ENCODE results near the gene UMODL1. TPM values are rescaled to one million over a fixed set of nuclear protein-coding genes. Genes with fewer than 3 reads are reported as not detected.

Gene UMODL1
- total RNA-seq, 5 donors from 2014 or later (not counting 1 experiment from before 2014, with no cell fraction given) = 0.16 to 0.99 (median 0.82) TPM

GRCh38 chr21:42031816-42032215, 39.3 kb upstream of the UMODL1 start:
- Mint-ChIP-seq H3K27ac (no peak overlapping the region), H3K9me3 (no peaks in the 10 kb centered on the region), H3K4me1 (peaks cover 0 to 5% (median 0%) of the 10 kb centered on the region in 3 donors), H3K4me3 (no peak overlapping the region), H3K36me3 (no peaks in the 10 kb centered on the region), H3K27me3 (no peaks in the 10 kb centered on the region)
- Histone ChIP-seq H3K27ac (ENCODE audit: low read length) (no peak overlapping the region), H3K9me3 (no peaks in the 10 kb centered on the region), H3K36me3 (ENCODE audit: control insufficient read depth in 2 of 2, extremely low read depth in 1 of 2, insufficient read depth in 1 of 2, low read length in 1 of 2) (no peaks in the 10 kb centered on the region), H3K4me3 (ENCODE audit: control insufficient read depth in 1 of 2, extremely low read depth in 1 of 2, low read length in 1 of 2) (no peak overlapping the region), H3K4me1 (ENCODE audit: control insufficient read depth in 1 of 2, extremely low read depth in 1 of 2, insufficient read depth in 2 of 2, low read length in 2 of 2) (no peaks in the 10 kb centered on the region), H3K27me3 (replicated peaks in 1 of 2; ENCODE audit: control insufficient read depth in 2 of 2, extremely low read depth in 1 of 2, insufficient read depth in 2 of 2, low read length in 1 of 2) (peaks cover 0 to 17% of the 10 kb centered on the region in 2 experiments)
- DNase-seq = no peak
- WGBS (ENCODE audit: insufficient coverage) = 66% methylated on average over 3 of the region's 4 CpGs
- ChIA-PET POLR2A (interaction anchor here in 1 of 2 donors (0.5 kb wide), 1 partner anchor 84 kb away, joined by 8 read pairs; no protein-coding TSS in a partner anchor), CTCF (no interaction called here)
- no peak for ATAC-seq (replicated peaks in 1 of 4)

GRCh38 chr21:42032266-42032665, 38.9 kb upstream of the UMODL1 start:
- Mint-ChIP-seq H3K4me1 (peaks cover 0 to 5% (median 0%) of the 10 kb centered on the region in 3 donors), H3K36me3 (no peaks in the 10 kb centered on the region), H3K27ac (no peak overlapping the region), H3K9me3 (no peaks in the 10 kb centered on the region), H3K4me3 (no peak overlapping the region), H3K27me3 (no peaks in the 10 kb centered on the region)
- ATAC-seq (replicated peaks in 1 of 4) = no peak
- Histone ChIP-seq H3K4me1 (ENCODE audit: control insufficient read depth in 1 of 2, extremely low read depth in 1 of 2, insufficient read depth in 2 of 2, low read length in 2 of 2) (no peaks in the 10 kb centered on the region), H3K9me3 (no peaks in the 10 kb centered on the region), H3K36me3 (ENCODE audit: control insufficient read depth in 2 of 2, extremely low read depth in 1 of 2, insufficient read depth in 1 of 2, low read length in 1 of 2) (no peaks in the 10 kb centered on the region), H3K4me3 (ENCODE audit: control insufficient read depth in 1 of 2, extremely low read depth in 1 of 2, low read length in 1 of 2) (no peak overlapping the region), H3K27ac (ENCODE audit: low read length) (no peak overlapping the region), H3K27me3 (replicated peaks in 1 of 2; ENCODE audit: control insufficient read depth in 2 of 2, extremely low read depth in 1 of 2, insufficient read depth in 2 of 2, low read length in 1 of 2) (peaks cover 0 to 17% of the 10 kb centered on the region in 2 experiments)
- POLR2A ChIA-PET = no interaction called here
- WGBS (ENCODE audit: insufficient coverage) = 100% methylated on average over 1 of the region's 2 CpGs
- no peak for DNase-seq
- CTCF ChIA-PET = no interaction called here

DNA sequence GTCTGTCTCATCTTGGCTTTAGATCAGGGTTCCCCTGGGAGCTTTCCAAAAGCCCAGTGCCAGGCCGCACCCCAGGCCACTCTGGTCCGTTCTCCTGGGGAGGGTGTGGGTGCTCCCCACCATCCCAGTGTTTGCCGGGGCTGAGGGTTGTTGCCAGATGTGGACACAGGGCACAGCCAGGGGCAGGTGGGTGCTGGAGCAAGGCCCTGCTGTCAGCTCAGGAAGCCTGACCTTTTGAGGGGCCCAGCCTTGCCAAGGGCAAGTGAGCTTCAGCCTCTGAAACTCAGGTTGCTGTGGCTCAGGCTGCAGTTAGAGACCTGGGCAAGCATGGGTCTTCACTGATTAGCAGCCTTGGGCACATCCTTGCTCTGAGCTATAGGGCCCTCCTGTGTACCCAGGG, 38.1 kb upstream of the UMODL1 start:
- no peaks in the 10 kb centered on the region for H3K36me3 Mint-ChIP-seq
- no peaks in the 10 kb centered on the region for H3K9me3 ChIP-seq
- no peak for DNase-seq
- 82% methylated on average over 3 of the region's 3 CpGs for WGBS (ENCODE audit: insufficient coverage)
- H3K27ac Mint-ChIP-seq = no peak overlapping the region
- peaks cover 0 to 1% (median 0%) of the 10 kb centered on the region in 3 donors for H3K4me1 Mint-ChIP-seq
- peaks cover 0 to 17% of the 10 kb centered on the region in 2 experiments for H3K27me3 ChIP-seq (replicated peaks in 1 of 2; ENCODE audit: control insufficient read depth in 2 of 2, extremely low read depth in 1 of 2, insufficient read depth in 2 of 2, low read length in 1 of 2)
- ATAC-seq (replicated peaks in 1 of 4) = no peak
- no peaks in the 10 kb centered on the region for H3K36me3 ChIP-seq (ENCODE audit: control insufficient read depth in 2 of 2, extremely low read depth in 1 of 2, insufficient read depth in 1 of 2, low read length in 1 of 2)
- H3K27ac ChIP-seq (ENCODE audit: low read length) = no peak overlapping the region
- CTCF ChIA-PET = no interaction called here
- no peak overlapping the region for H3K4me3 Mint-ChIP-seq
- H3K4me3 ChIP-seq (ENCODE audit: control insufficient read depth in 1 of 2, extremely low read depth in 1 of 2, low read length in 1 of 2) = no peak overlapping the region
- POLR2A ChIA-PET = no interaction called here
- H3K27me3 Mint-ChIP-seq = no peaks in the 10 kb centered on the region
- H3K9me3 Mint-ChIP-seq = no peaks in the 10 kb centered on the region
- no peaks in the 10 kb centered on the region for H3K4me1 ChIP-seq (ENCODE audit: control insufficient read depth in 1 of 2, extremely low read depth in 1 of 2, insufficient read depth in 2 of 2, low read length in 2 of 2)

DNA sequence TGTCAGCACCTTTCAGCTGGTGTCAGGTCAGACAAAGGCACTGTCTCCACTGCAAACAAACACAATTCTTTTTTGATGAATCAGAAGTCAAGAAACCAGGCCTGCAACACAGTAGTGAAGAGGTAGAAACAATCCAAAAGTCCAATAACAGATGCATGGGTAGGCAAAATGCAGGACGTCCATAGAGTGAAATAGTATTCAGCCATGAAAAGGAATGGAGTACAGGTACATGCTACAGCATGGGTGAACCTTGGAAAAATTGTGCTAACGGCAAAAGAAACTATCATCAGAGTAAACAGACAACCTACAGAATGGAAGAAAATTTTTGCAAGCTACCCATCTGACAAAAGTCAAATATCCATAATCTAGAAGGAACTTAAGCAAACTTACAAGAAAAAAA, 34.8 kb upstream of the UMODL1 start:
- Mint-ChIP-seq H3K27me3 (no peaks in the 10 kb centered on the region), H3K36me3 (no peaks in the 10 kb centered on the region), H3K4me1 (peaks cover 0 to 15% (median 3%) of the 10 kb centered on the region in 3 donors), H3K27ac (no peak overlapping the region), H3K4me3 (no peak overlapping the region), H3K9me3 (no peaks in the 10 kb centered on the region)
- no peak overlapping the region for H3K4me3 ChIP-seq (ENCODE audit: control insufficient read depth in 1 of 2, extremely low read depth in 1 of 2, low read length in 1 of 2)
- no peaks in the 10 kb centered on the region for H3K36me3 ChIP-seq (ENCODE audit: control insufficient read depth in 2 of 2, extremely low read depth in 1 of 2, insufficient read depth in 1 of 2, low read length in 1 of 2)
- DNase-seq (no peak), ATAC-seq (replicated peaks in 1 of 4) (no peak)
- CTCF ChIA-PET = no interaction called here
- H3K27me3 ChIP-seq (replicated peaks in 1 of 2; ENCODE audit: control insufficient read depth in 2 of 2, extremely low read depth in 1 of 2, insufficient read depth in 2 of 2, low read length in 1 of 2) = peaks cover 0 to 25% of the 10 kb centered on the region in 2 experiments
- H3K9me3 ChIP-seq = no peaks in the 10 kb centered on the region
- 93% methylated on average over 2 of the region's 2 CpGs for WGBS (ENCODE audit: insufficient coverage)
- POLR2A ChIA-PET = no interaction called here
- no peak overlapping the region for H3K27ac ChIP-seq (ENCODE audit: low read length)
- H3K4me1 ChIP-seq (ENCODE audit: control insufficient read depth in 1 of 2, extremely low read depth in 1 of 2, insufficient read depth in 2 of 2, low read length in 2 of 2) = no peaks in the 10 kb centered on the region

- no peaks in the 10 kb centered on the region for H3K9me3 Mint-ChIP-seq
Measured at GRCh38 chr21:42037516-42037915, 33.6 kb upstream of the UMODL1 start.

DNA sequence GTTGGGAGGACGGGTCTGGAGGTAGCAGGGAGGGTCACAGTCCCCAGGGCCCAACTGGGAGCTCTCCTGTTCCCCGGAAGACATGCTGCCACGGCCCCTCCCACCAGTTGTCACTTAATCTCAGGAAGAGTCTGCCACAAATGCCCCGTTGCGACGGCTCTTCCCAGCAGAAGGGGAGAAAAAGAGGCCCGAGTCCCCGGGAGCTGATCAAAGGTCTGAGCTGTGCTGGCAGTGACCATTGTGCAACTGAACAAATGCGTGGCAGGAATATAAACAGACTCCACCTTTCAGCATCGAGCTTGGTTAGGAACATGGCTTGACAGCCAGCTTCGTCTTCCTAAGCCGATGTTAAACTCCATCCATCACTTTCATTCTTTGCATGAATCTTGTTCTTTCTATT, 33.2 kb upstream of the UMODL1 start:
- POLR2A ChIA-PET = interaction anchor here in 1 of 2 donors (0.6 kb wide), 1 partner anchor 71 kb away, joined by 3 read pairs; no protein-coding TSS in a partner anchor
- no peaks in the 10 kb centered on the region for H3K36me3 Mint-ChIP-seq

More at GRCh38 chr21:42037516-42037915, 33.6 kb upstream of the UMODL1 start:
- Histone ChIP-seq H3K36me3 (ENCODE audit: control insufficient read depth in 2 of 2, extremely low read depth in 1 of 2, insufficient read depth in 1 of 2, low read length in 1 of 2) (no peaks in the 10 kb centered on the region), H3K27me3 (replicated peaks in 1 of 2; ENCODE audit: control insufficient read depth in 2 of 2, extremely low read depth in 1 of 2, insufficient read depth in 2 of 2, low read length in 1 of 2) (peaks cover 0 to 20% of the 10 kb centered on the region in 2 experiments), H3K27ac (ENCODE audit: low read length) (no peak overlapping the region), H3K4me3 (ENCODE audit: control insufficient read depth in 1 of 2, extremely low read depth in 1 of 2, low read length in 1 of 2) (no peak overlapping the region), H3K4me1 (ENCODE audit: control insufficient read depth in 1 of 2, extremely low read depth in 1 of 2, insufficient read depth in 2 of 2, low read length in 2 of 2) (no peaks in the 10 kb centered on the region), H3K9me3 (no peaks in the 10 kb centered on the region)
- Mint-ChIP-seq H3K36me3 (no peaks in the 10 kb centered on the region), H3K4me3 (no peak overlapping the region), H3K27ac (peak overlapping the region in 1 of 2 donors; percentile 12), H3K4me1 (peaks cover 0 to 15% (median 3%) of the 10 kb centered on the region in 3 donors), H3K27me3 (no peaks in the 10 kb centered on the region)
- DNase-seq = no peak
- no peak for ATAC-seq (replicated peaks in 1 of 4)
- POLR2A ChIA-PET = interaction anchor here in 1 of 2 donors (0.6 kb wide), 1 partner anchor 72 kb away, joined by 3 read pairs; no protein-coding TSS in a partner anchor
- WGBS (ENCODE audit: insufficient coverage) = 82% methylated on average over 5 of the region's 9 CpGs
- CTCF ChIA-PET = interaction anchor here in 1 of 2 donors (0.6 kb wide), 1 partner anchor 54 kb away, joined by 3 read pairs; no protein-coding TSS in a partner anchor

More for the DNA sequence above, 33.2 kb upstream of the UMODL1 start:
- Histone ChIP-seq H3K4me1 (ENCODE audit: control insufficient read depth in 1 of 2, extremely low read depth in 1 of 2, insufficient read depth in 2 of 2, low read length in 2 of 2) (no peaks in the 10 kb centered on the region), H3K4me3 (ENCODE audit: control insufficient read depth in 1 of 2, extremely low read depth in 1 of 2, low read length in 1 of 2) (no peak overlapping the region), H3K27me3 (replicated peaks in 1 of 2; ENCODE audit: control insufficient read depth in 2 of 2, extremely low read depth in 1 of 2, insufficient read depth in 2 of 2, low read length in 1 of 2) (peaks cover 0 to 17% of the 10 kb centered on the region in 2 experiments), H3K36me3 (ENCODE audit: control insufficient read depth in 2 of 2, extremely low read depth in 1 of 2, insufficient read depth in 1 of 2, low read length in 1 of 2) (no peaks in the 10 kb centered on the region), H3K9me3 (no peaks in the 10 kb centered on the region), H3K27ac (ENCODE audit: low read length) (no peak overlapping the region)
- 72% methylated on average over 6 of the region's 12 CpGs for WGBS (ENCODE audit: insufficient coverage)
- H3K27ac Mint-ChIP-seq = no peak overlapping the region
- CTCF ChIA-PET = interaction anchor here in 1 of 2 donors (0.6 kb wide), 1 partner anchor 54 kb away, joined by 3 read pairs; no protein-coding TSS in a partner anchor
- no peaks in the 10 kb centered on the region for H3K27me3 Mint-ChIP-seq
- DNase-seq (no peak), ATAC-seq (replicated peaks in 1 of 4) (no peak)
- no peaks in the 10 kb centered on the region for H3K9me3 Mint-ChIP-seq
- peaks cover 0 to 15% (median 3%) of the 10 kb centered on the region in 3 donors for H3K4me1 Mint-ChIP-seq
- no peak overlapping the region for H3K4me3 Mint-ChIP-seq

Data from T-cell (primary cell).